NCI-H2081 (cell line): ENCODE results near the gene ZNF668.

Source experiments
- DNase-seq, 2 experiments: peaks; one replicate each; lab custom pipeline; 2025; lab: John Stamatoyannopoulos, UW

ZNF668 gene

GRCh38 chr16:31073970-31074813, at the start of gene ZNF668, which contains the start of gene ZNF646:
ZNF668 (minus strand) TSS chr16:31074240; CDS start chr16:31064459, 9,781 bp downstream.
ZNF646 (plus strand) TSS chr16:31074422; CDS start chr16:31076325, 1,903 bp downstream.
- peak; percentile 92 to 98 for DNase-seq

- no peak for DNase-seq
Measured at GRCh38 chr16:31120129-31120528, 46.1 kb upstream of the ZNF668 start.

GRCh38 chr16:31118223-31119155, 44.4 kb upstream of the ZNF668 start:
- DNase-seq, result no peak

GRCh38 chr16:31117384-31118222, 43.6 kb upstream of the ZNF668 start, which contains the start of gene KAT8:
KAT8 (plus strand) TSS chr16:31117664; CDS start chr16:31117682, 18 bp downstream.
- DNase-seq, result peak; percentile 94 to 95

- DNase-seq, result no peak
Measured at GRCh38 chr16:31114468-31114867, 40.4 kb upstream of the ZNF668 start.

GRCh38 chr16:31113121-31114120, 39.4 kb upstream of the ZNF668 start:
- no peak for DNase-seq

GRCh38 chr16:31112711-31113110, 38.7 kb upstream of the ZNF668 start:
- no peak for DNase-seq

- no peak for DNase-seq
Measured at GRCh38 chr16:31111881-31112466, 37.9 kb upstream of the ZNF668 start.

- no peak for DNase-seq
Measured at GRCh38 chr16:31110106-31111034, 36.3 kb upstream of the ZNF668 start.

- DNase-seq, result no peak
Measured at GRCh38 chr16:31109622-31110021, 35.6 kb upstream of the ZNF668 start.

- DNase-seq, result no peak
Measured at GRCh38 chr16:31108794-31109558, 34.9 kb upstream of the ZNF668 start.

GRCh38 chr16:31108035-31108793, 34.2 kb upstream of the ZNF668 start, which contains the start of gene BCKDK:
BCKDK (plus strand) TSS chr16:31108386; CDS start chr16:31109224, 838 bp downstream.
- peak; percentile 37 to 63 for DNase-seq

GRCh38 chr16:31107465-31107867, 33.4 kb upstream of the ZNF668 start:
- DNase-seq, result no peak

- DNase-seq, result no peak
Measured at GRCh38 chr16:31106509-31107464, 32.7 kb upstream of the ZNF668 start.

- DNase-seq, result no peak
Measured at GRCh38 chr16:31105677-31106213, 31.7 kb upstream of the ZNF668 start.
